HG02938 (cell line): ENCODE results near the gene DPP9.

Experiments used
- ATAC-seq: cut with Tn5 transposase; IDR thresholded peaks from one replicate; pipeline ENCODE4 v1.9.1; 2021; ENCODE audit warnings: mild to moderate bottlenecking, moderate library complexity; ENCODE audit not compliant: unreplicated experiment

DPP9 gene

GRCh38 chr19:4660993-4661392 is 62.6 kb downstream of the DPP9 start:
- ATAC-seq = no peak

- ATAC-seq = no peak
Observed at GRCh38 chr19:4660181-4660791, 63.4 kb downstream of the DPP9 start.

DNA sequence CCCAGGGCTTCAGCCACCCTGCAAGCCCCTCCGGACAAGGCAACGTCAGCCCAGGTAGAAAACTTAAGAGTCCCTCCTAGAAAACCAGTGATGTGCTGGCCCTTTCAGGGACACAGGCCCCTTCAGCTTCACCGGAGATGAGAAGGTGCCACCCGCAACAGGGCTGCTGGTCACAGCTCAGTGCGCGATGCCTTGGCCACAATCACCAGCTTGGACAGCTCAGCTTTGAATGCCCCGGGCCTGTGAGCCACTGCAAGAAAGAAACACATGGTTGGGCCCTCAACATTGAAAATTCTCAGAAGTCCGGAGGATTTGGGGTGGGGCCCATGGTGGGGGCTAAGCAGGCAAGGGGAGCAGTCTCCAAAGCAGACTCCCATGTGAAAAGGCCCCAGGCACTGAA is 65.8 kb downstream of the DPP9 start:
- no peak for ATAC-seq

- ATAC-seq = no peak
Observed at GRCh38 chr19:4657262-4657661, 66.4 kb downstream of the DPP9 start.

GRCh38 chr19:4656102-4656501 is 67.5 kb downstream of the DPP9 start:
- ATAC-seq = no peak

DNA sequence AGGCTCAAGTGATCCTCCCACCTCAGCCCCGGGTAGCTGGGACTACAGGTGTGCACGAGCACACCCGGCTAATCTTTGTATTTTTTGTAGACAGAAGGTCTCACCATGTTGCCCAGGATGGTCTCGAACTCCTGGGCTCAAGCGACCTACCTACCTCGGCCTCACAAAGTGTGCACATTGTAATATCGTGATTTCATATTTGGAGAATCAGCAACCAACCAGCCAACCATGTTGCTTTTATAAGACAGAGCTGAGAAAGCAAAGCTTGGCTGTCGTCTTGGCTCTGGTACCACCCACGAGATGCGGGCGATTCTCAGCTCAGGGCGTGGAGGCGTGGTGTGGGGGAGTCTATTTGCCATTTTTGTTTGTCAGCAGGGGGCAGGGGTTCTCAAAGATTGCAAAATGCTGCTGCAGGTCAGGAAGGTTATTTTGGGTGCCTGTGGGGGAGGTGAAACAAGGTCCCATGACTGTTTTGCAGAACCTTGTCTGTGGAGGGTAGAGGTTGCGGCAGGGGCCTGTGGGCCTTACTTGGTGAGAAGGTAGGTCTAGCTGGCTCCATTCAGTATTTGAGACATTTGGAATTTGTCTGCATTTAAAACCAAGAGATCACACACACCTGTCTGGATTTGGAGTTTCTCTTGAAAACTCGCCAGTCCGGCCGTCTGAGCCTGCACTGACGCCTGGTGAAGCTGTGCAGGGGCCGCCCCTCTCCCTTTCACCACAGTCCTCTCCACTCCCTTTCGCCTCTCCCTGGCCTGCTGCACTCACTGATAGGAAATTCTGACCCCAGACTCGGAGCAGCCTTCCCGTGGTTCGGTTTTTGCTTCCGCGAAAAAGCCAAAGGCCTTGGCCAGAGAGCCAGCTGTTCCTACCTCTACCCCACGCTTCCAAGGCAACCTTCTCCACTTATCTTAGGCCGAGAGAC is 68.9 kb downstream of the DPP9 start:
- ATAC-seq = no peak

DNA sequence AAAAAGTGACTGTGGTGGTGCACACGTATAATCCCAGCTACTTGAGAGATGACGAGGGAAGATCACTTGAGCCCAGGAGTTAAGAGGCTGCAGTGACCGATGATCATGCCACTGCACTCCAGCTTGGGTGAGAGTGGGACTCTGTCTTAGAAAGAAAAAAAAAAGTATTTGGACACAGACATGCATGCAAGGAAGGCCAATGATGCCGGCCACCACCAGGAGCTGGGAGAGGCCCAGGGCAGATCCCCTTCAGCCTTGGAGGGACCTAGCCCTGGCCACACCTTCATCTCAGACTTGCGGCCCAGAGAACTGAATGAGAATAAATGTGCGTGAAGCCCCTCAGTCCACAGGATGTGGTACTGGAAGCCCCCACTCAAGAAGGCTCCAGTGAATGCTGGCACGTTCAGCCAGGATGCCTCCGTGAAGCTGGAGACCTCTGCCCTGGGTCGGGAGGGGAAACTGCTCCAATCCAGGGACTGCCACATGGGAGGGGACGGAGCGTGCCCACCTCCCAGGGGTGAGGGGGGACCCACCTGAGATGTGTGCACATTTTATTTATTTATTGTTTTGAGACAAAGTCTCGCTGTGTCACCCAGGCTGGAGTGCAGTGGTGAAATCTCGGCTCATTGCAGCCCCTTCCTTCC is 69.7 kb downstream of the DPP9 start:
- ATAC-seq = no peak

DNA sequence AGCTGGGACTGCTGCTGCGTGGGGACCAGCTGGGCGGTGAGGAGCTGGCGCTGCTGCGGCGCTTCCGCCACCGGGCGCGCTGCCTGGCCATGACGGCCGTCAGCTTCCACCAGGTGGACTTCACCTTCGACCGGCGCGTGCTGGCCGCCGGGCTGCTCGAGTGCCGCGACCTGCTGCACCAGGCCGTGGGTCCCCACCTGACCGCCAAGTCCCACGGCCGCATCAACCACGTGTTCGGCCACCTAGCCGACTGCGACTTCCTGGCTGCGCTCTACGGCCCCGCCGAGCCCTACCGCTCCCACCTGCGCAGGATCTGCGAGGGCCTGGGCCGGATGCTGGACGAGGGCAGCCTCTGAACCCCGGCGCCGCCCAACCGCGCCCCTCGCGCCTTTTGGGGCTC is 71.6 kb downstream of the DPP9 start:
- no peak for ATAC-seq

DNA sequence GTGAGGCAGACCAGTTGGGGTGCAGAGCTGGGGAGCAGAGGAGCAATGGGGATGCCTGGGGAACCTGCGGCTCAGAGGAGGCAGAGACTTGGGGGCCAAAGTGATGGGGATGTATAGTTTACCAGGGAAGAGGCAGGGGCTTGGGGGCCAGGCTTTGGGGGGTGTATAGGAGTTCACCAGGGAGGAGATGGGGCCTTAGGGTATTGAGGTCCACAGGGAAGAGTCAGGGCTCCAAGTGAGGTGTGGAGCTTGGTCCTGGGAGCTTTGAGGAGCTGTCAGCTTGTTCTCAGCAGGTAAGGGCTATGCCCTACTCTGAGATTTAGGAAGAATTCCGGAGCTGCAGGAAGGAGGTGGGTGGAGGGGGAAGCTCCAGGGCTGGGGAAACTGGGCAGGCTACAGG is 73.5 kb downstream of the DPP9 start:
- no peak for ATAC-seq

GRCh38 chr19:4649392-4650047 is 74.1 kb downstream of the DPP9 start:
- ATAC-seq = no peak

- ATAC-seq = no peak
Observed at GRCh38 chr19:4647676-4648644, 75.7 kb downstream of the DPP9 start.

DNA sequence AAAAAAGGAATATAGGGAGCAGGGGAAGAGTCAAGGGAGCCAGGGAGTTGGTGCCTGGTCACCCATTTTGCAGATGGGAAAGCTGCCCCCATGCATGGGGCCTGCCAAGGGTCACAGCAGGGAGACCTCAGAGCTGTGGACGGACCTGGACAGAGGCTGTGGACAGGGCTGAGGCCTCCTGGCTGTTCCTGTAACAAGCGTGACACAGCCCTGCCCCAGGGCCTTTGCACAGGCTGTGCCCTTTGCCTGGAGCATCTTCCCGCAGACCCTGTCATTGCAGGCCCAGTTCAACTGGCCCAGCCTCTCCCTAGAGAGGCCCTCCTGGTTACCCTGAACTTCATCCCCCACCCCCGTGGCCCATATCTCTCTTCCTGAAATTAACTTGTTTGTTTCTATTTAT is 77.9 kb downstream of the DPP9 start:
- ATAC-seq = no peak

GRCh38 chr19:4642625-4643024 is 81.0 kb downstream of the DPP9 start:
- ATAC-seq = no peak

GRCh38 chr19:4641132-4641531 is 82.5 kb downstream of the DPP9 start:
- no peak for ATAC-seq

- ATAC-seq = no peak
Observed at GRCh38 chr19:4640247-4641000, 83.2 kb downstream of the DPP9 start.

GRCh38 chr19:4639531-4640246 is 84.0 kb downstream of the DPP9 start:
- peak; percentile 17 for ATAC-seq

DNA sequence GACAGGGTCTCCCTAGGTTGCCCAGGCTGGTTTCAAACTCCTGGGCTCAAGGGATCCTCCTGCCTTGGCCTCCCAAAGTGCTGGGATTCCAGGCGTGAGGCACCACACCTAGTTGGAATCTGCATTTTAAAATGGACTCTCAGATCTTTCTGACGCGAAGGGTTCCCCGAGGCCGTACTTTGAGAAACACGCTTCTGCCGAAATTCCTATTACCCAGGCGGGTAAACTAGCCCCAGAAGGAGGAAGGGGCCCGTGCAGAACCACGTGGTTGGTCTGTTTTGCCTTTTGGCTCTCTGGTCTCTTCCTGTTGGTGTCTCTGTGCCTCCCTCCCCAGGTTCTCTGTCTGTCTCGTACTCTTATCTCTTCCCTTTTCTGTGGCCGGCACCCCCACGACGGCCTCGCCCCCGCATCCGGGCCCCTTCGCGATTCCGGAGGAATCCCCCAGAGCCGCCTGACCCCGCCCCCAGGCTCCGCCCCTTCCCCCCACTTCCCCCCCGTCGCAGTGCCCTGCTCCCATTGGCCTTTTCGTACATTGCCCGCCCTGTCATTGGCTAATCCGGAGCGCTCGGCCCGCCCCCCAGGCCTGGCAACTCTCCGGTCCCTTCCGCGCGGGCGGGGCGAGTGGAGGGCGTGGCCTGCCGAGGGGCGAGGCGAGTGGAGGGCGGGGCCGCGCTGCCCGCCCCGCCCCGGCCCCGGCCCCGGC is 84.7 kb downstream of the DPP9 start, which contains the start of gene TNFAIP8L1:
TNFAIP8L1 (plus strand) TSS at position 689 of the 703 bp plus-strand sequence. CDS start 12,354 bp downstream, outside the sequence.
- peak; percentile 75 for ATAC-seq

- no peak for ATAC-seq
Observed at GRCh38 chr19:4638317-4638716, 85.3 kb downstream of the DPP9 start.
